ENCODE data around the gene RIPOR1.
"Not testable (repeated sequence)": the region's sequence is repeated elsewhere in the genome, so short reads cannot be mapped to it uniquely, and the experiment has no call there.

RIPOR1 gene

GRCh38 chr16:67528222-67528869, at the start of gene RIPOR1:
Gene RIPOR1, plus strand, starts transcription at chr16:67528829. Its CDS starts 9,618 bp downstream, at chr16:67538447.
- no peak for DNase-seq

DNA sequence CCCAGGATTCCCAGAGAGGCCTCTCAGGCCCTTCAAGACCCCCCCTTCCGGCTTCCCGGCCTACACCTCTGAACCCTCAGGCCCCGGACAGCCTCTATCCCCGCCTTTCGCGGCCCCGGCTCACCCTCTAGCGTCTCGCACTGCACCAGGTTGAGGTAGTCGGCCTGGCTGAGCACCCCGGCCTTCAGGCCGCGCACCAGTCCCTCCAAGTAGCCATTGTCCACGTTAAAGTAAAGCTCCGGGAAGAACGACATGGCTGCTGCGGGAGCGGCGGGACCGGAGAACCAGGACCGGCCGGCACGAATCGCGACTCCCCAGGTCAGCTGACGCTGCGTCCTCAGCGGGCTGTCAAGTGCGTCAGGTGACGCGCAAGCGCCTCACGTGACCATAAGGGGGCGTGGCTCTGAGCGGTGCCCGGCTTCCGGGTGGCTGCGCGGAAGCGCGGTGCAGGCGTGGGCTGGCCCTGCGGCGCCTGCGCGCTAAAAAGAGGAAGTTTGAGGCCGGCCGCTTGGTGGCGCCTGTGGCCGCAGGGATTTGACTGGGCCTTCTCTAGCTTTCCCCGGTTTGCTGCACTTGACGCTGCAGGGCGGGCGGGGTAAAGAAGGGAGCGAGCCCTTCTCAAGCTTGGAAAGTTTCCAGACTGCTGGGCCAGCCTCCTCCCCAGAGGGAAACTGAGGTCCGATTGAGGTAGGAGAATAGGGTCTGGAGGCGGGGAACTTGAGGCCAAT, 47.6 kb upstream of the RIPOR1 start, which contains the start of gene ATP6V0D1:
TSS of gene ATP6V0D1 (minus strand) at position 325 of the 728 bp plus-strand sequence. CDS start at position 254, 71 bp downstream.
- DNase-seq = peak; percentile 71 to 90

DNA sequence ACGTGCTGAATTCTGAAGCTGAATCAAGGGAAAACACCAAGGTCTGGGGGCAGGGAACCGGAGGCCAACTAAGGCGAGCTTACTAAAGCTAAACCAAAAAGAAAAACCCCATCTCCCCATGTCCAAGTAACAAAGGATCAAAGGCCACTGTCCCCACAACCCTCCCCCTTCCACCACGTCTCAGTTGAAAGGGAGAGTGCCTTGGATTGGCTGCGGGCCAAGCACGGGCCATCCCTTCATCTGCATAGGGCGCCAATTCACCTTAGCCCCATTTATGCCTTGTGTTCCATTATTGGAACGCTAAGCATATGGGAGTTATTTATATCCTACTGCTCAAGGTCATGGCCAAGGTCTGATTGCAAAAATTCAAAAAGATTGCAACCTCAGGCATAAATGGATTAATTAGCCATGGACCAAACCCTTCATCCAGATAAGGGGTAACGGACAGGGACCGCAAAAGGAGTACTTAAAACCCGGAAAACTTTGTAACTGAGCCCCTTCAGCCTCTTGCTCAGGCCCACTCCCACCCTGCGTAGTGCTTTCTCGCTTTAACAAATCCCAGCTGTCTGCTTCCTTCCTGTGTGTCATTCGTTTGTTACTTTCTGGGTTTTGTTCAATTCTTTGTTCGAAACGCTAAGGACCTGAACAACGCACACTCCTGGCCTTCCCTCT, 46.9 kb upstream of the RIPOR1 start:
- DNase-seq = no peak

DNA sequence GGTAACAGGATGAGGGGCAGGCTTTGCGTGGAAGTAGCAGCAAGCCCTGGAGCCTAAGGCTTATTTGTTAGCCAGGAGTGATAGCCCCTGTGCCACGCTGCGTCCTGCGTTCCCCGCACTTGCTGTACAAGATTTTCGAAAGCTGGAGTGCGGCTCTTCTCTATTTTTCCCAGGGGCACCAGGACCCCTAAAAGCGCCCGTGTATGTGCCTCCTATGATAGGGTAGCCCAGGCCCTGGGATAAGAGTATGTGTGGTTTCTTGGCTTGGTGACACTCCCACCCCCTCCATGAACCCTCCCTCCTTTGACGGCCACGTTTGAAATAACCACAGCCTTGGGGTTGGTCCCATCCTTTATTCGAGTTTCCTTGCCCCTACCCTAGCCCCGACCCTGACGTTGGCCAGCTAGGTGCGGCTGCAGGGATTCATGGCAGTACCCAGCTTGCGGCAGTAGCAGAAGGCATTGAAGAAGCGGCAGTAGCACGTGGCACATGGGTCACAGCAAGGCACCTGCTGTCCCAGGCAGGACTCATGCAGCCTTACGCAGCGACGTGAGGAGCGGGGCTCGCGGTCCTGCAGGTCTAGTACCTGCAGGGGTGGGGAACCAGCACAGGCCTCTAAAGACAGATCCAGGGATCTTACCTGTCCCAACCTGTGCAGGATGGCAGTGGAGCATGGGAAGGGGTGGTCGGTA, 46.2 kb upstream of the RIPOR1 start:
- no peak for DNase-seq

GRCh38 chr16:67483150-67483549, 45.5 kb upstream of the RIPOR1 start, which contains the start of gene AGRP:
Gene AGRP, minus strand, starts transcription at chr16:67483547. Its CDS starts 149 bp downstream, at chr16:67483398.
- DNase-seq = no peak

- no peak for DNase-seq
These were observed 44.7 kb upstream of the RIPOR1 start for GRCh38 chr16:67483731-67484525.

DNA sequence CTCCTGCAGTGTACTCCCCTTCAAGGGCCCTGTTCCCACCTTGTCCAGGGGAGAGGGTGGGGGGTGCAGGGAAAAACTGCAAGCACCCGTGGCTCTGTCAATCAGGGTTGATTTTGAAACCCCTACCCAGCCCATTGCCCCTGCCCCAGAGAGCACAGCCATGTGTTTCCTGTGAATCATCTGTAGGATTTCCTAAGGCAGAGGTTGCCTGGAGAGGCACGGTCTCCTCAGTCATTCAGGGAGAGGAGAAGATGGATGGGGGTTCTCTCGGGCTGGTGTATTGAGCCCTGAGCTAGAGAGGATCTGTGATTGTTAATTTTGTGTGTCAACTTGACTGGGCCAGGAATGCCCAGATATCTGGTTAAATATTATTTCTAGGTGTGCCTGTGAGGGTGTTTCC, 41.8 kb upstream of the RIPOR1 start:
- DNase-seq = no peak

DNA sequence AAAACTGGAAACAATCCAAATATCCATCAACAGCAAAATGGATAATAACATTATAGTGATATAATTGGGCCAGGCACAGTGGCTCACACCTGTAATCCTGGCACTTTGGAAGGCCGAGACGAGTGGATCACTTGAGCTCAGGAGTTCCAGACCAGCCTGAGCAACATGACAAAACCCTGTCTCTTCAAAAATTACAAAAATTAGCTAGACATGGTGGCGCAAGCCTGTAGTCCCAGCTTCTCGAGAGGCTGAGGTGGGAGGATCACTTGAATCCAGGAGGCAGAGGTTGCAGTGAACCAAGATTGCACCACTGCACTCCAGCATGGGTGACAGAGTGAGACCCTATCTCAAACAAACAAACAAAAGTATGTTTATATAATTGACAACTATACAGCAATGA, 41.1 kb upstream of the RIPOR1 start:
- DNase-seq = not testable (repeated sequence)

- DNase-seq = no peak
These were observed 39.1 kb upstream of the RIPOR1 start for GRCh38 chr16:67489401-67490083.

DNA sequence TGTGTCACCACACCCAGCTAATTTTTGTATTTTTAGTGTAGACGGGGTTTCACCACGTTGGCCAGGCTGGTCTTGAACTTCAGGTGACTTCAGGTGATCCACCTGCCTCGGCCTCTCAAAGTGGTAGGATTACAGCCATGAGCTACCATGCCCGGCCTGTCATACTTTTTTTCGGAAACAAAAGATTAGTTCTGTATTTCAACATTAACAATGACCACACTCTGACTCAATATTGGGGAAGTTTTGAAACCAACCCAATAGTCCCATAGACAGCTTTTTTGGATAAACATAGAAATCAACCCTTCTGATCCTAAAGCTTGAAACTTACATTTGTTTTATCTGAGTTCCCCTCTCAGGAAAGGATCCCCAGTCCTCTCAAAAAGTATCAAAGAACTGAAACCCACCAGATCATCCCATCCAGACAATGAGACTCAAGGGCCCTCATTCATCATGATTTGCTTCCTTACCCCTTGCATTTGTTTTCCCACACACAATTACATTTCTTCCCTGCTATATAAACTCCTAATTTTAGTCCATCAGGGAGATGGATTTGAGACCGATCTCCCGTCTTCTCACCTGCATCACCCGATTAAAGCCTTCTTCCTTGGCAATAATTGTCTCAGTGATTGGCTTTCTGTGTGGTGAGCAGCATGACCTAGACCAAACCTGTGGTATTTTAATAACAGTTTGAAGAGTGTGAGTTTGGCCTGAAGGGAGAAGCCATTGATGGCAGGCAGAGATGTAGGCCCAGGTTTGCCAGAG, 38.1 kb upstream of the RIPOR1 start:
- DNase-seq = no peak

DNA sequence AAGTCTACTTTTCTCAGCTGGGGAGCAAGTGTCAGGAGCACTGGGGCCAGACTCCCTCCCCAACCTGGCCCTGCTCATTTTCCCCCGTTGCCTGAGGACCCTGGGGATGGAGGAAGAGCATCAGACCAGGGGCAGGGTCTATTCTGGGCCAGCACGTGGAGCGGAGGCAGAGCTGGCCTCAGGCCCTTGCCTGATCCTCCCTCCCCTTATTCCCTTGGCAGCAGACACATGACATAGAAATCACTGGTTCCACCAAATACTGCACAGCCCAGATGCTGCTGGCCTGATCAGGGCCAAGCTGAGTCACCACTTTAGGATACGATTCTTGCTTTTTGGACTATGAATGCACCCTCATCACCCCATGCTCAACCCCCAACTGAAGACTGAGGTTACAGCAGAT, 29.5 kb upstream of the RIPOR1 start:
- DNase-seq = no peak

- no peak for DNase-seq
These were observed 24.3 kb upstream of the RIPOR1 start for GRCh38 chr16:67504031-67505021.

DNA sequence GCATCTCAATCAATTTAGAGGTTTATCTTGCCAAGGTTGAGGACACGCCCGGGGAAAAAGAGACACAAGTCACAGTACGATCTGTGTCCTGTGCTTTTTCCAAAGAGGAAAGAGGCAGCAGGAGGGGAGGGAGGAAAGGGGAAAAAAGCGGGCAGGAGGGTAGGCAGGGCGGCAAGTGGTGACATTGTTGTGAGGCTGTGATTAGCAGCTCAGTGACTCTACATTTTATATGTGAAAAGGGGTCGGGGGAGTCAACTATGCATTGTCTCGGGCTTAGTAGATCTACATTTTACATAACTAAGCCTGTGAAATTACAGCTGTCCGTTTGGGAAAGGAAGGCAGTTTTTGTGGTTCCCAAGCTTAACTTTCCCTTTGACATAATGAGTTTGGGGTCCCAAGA, 22.2 kb upstream of the RIPOR1 start:
- no peak for DNase-seq

DNA sequence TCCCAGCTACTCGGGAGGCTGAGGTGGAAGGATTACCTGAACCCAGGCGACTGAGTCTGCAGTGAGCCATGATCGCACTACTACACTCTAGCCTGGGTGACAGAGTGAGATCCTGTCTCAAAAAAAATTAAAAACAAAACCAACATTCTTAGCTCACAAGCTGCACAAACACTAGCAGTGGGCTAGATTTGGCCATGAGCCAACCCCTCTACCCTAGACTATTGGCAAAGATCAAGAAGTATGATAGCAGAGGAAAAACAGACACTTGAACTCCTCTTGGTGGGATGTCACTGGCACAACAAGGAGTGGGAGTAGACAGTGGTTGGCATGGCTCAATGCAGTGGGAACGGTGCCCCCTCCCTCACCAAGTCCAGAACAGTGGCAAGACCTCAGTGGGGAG, 19.6 kb upstream of the RIPOR1 start:
- no peak for DNase-seq

DNA sequence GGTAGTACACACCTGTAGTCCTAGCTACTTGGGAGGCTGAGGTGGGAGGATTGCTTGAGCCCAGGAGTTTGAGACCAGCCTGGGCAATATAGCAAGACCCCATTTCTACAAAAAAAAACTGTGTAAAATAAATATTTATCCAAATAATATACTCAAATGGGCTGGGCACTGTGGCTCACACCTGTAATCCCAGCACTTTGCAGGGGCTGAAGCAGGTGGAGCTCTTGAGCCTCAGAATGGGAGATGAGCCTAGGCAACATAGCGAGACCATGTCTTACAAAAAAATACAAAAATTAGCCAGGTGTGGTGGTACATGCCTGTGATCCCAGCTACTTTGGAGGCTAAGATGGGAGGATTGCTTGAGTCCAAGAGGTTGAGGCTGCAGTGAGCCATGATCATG, 14.7 kb upstream of the RIPOR1 start:
- DNase-seq = not testable (repeated sequence)

DNA sequence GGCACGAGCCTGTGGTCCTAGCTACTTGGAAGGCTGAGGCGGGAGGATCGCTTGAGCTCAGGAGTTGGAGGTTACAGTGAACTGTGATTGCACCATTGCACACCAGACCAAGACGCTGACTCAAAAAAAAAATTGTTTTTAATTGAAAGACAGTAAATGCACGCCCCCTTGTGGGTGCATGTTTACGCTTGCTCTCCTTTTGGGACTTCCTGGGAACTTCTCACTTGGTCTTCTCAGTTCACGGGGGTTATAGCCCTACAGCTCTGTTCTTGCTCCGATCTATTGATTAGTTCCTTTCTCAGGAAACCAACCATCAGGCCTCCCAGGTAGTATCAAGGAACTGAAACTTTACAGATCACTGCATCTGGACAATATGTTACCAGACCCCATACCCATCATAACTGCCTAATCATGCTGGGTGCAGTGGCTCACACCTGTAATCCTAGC, 14.2 kb upstream of the RIPOR1 start:
- peak in 1 of 2 experiments; percentile 10 for DNase-seq

DNA sequence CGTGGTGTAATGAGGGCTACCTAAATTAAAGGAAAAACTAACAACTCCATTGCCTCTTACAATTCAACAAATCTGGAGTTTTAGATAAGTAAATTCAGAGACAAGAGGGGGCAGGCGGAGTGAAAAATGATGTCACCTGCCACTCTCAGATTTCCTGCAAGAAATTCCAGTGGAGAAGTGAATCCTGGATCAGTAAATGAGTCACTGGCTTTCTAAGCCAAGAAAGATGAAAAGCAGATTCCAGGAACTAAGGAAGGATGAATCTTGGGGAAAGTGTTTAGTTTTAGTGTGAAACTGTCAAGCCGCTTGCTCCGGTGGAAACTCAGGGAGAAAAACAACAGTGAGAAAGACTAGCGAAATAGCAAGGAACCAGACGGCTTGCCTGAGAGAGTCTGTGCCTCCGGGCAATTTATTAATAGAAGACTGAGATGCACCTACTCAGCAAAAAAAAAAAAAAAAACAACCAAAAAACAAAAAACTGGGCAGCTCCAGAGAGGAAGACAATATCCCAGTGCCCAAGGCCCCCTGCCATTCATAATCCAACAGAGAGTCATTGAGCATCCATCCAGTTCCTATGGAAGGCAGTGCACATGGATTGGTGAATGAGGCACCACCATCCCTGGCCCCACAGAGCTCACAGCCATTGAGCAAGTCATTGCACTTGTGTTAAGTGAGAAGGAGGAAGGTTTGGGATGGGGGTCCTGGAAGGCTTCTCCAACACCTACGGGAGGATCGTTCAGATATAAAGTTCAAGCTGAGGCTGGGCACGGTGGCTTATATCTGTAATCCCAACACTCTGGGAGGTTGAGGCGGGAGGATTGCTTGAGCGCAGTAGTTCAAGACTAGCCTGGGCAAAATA, 12.1 kb upstream of the RIPOR1 start:
- no peak for DNase-seq

DNA sequence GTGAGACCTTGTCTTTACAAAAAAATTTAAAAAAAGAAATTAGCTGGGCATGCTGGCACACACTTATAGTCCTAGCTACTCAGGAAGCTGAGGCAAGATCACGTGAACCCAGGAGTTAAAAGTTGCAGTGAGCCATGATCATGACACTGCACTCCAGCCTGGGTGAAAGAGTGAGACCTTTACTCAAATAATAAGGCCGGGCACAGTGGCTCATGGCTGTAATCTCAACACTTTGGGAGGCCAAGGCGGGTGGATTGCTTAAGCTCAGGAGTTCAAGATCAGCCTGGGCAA, 11.5 kb upstream of the RIPOR1 start:
- DNase-seq = no peak
